Activated CD8-positive, alpha-beta memory T cell treated with anti-CD3 and anti-CD28 coated beads for 36 hours (primary cell): ENCODE results near the gene VEGFD. TPM values are rescaled to one million over a fixed set of nuclear protein-coding genes. Genes with fewer than 3 reads are reported as not detected.

Source experiments
- CTCF ChIA-PET: fragments of 350-600 bp; sonication (Branson Sonifier 250); formaldehyde crosslinking; loops from one replicate; lab custom pipeline; 2021; ENCODE audit warnings: antibody characterized with exemption; lab: Charles Lee
- POLR2A ChIA-PET: fragments of 350-600 bp; sonication (Branson Sonifier 250); formaldehyde crosslinking; loops from one replicate; lab custom pipeline; 2021; ENCODE audit warnings: antibody characterized with exemption; lab: Charles Lee
- total RNA-seq, 2 experiments: library from RNA; stranded (reverse); gene quantifications; one replicate each; pipeline ENCODE4 v1.2.3, GENCODE V29; 2021

VEGFD gene, protein sequence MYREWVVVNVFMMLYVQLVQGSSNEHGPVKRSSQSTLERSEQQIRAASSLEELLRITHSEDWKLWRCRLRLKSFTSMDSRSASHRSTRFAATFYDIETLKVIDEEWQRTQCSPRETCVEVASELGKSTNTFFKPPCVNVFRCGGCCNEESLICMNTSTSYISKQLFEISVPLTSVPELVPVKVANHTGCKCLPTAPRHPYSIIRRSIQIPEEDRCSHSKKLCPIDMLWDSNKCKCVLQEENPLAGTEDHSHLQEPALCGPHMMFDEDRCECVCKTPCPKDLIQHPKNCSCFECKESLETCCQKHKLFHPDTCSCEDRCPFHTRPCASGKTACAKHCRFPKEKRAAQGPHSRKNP
- total RNA-seq = not detected

DNA sequence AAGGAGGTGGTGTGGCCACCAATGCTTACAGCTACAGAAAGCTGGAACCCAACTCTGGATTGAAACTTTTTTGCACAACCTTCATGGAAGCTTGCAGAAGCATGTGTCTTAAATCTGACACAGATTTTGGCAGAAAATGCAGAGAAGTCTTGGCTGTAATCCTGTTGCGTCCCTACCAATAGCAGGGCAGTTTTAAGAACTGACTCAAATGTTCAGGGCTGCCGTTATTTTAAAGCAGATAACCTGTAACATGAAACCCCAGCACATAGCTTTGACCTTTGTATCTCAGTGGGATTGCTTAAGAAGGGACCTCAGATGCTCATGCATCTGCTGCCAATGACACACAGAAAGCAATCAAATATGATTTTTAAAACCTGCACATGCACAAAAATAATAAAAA is at the start of gene VEGFD:
VEGFD (minus strand) TSS at position 110 of the 400 bp plus-strand sequence. CDS start 467 bp downstream, outside the sequence.
- CTCF ChIA-PET = no interaction called here
- POLR2A ChIA-PET = no interaction called here

DNA sequence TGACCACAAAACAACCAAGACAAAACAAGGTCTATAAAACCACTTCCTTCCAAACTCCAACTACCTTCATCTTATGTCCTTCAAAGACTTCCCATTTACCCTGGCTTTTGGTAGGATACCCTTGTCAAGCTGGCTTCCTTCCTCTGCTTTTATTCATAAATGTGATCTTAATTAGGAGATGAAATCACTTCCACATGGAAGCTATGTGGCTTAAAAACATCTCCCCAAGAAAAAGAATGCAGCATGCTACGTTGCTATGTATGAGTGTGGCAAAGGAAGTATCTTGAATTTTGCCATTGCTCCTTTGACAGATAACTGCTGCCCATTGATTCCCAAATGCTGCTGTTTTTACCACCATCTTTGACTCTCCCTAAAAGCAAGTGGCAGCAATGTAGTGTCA is 46.4 kb upstream of the VEGFD start:
- POLR2A ChIA-PET = no interaction called here
- CTCF ChIA-PET = no interaction called here

DNA sequence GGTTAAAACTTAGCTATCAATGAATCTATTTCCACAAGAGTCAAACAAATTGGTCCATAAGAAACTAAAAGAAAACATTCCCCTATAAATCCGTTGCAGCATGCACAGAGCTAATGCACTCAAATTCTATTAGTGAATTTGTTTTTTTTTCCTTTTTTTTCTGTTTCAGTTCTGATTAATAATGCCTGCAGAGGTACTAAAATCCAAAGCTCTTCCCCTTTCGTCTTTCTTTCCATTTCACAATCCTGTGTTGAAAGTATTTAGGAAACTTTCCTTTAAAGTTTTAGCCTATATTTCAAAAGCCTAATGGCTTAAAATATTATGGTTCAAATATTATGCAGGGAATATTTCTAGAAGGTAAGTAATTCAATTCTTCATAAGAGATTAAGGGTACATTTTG is 45.9 kb upstream of the VEGFD start:
- ChIA-PET POLR2A (no interaction called here), CTCF (no interaction called here)

DNA sequence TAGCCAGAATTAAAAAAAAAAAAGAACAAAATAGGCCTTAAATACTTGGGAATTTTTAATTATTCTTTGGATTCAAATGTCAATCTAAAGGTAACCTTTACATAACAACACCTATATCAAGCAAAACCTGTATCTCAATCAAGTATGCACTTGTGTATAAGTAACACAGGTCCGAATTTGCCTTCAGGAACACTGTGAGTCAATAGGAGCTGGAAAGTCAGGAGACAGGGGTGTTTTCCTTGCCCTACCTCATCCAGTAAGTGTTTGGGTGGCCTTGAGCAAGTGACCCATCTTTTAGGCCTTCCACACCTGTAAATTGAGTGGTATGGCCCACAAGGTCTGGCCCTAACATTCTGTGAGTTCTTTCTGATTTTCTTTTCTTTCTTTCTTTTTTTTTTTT is 40.8 kb upstream of the VEGFD start:
- ChIA-PET CTCF (no interaction called here), POLR2A (no interaction called here)

DNA sequence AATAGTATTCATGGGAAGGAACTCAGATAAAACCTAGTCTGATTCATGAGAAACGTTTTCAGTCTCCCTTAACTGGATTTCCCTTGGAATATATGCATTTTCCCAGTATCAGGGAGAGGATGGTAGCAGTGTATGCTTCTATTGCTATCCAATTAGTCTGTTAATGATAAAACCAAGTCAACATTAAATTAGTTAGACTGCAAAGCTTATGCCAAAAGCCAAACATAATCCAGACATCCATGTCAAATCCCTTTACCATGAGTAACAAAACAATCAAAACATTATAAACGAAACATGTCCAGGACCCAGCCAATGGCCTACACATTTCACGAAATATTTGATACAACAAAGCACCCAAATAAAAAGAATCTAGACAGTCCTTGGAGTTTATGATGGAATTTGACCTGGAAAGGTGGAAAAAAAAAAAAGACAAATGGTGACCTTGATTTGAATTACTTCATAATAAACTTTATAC is 34.5 kb upstream of the VEGFD start:
- POLR2A ChIA-PET = no interaction called here
- CTCF ChIA-PET = interaction anchor here (0.9 kb wide), 1 partner anchor 47 kb away, joined by 3 read pairs; no protein-coding TSS in a partner anchor

DNA sequence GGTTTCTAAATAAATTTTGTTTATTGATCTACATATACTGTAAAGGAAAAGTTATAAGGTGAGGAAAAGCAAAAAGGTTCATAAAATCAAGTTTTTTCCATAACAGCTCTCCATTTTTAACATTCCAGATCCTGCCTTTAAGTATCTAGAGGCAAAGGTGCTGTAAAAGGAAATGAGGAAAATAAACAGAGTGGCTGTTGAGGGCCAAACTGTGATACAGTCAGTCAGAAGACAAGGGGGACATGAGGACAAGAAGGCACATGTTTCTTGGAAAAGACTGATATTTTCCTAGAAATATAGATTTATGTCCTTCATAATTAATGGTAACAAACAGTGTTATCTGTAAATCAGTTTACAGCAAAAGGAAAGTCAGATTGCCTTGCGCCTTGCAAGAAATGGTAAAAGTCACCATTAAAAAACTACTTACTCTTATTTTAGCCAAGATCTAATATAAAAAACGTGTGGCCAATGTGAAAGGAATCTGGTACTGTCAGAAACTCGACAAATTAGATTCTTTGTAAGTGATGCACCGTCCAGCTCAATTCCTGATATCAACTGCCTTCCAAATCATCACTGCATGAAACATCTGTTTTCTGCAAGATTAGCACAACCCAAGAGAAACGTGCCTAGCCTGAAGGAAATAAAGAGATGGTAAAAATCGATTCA is 34.0 kb upstream of the VEGFD start:
- ChIA-PET CTCF (no interaction called here), POLR2A (no interaction called here)

DNA sequence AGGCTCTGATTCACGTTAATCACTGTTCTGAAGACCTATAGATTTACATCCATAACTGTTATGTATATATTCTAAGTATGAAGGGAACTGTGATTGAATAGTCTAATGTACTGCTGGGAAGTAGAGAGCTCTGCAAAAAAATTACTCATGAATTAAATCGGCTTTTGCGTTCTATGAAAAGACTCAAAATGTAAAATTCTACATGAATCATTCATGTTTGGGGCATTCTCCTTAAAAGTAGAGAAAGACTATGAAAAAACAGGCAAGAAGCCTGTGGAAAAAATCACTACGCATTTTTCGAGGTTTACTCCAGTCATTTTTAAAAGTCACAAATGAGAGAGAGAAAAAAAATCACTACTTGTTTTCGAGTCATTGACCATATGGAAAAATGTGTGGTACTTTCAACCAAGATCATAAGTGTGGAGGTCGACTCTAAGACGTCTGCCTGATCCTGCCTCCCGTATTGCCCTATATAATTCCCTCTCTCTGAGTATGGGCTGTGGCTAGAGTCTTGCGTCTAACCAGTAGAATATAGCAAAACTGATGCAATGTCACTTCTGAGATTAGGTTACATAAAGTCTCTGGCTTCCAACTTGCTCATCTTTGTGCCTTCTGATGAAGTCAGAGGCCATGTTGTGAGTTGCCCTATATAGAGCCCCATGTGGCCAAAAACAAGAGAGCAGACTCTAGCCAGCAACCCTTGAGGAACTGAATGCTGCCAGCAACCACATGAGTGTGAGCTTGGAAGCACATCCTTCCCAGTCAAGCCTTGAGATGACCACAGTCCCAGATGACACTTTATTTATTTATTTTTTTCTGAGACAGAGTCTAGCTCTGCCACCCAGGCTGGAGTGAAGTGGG is 32.1 kb upstream of the VEGFD start:
- ChIA-PET POLR2A (no interaction called here), CTCF (no interaction called here)

DNA sequence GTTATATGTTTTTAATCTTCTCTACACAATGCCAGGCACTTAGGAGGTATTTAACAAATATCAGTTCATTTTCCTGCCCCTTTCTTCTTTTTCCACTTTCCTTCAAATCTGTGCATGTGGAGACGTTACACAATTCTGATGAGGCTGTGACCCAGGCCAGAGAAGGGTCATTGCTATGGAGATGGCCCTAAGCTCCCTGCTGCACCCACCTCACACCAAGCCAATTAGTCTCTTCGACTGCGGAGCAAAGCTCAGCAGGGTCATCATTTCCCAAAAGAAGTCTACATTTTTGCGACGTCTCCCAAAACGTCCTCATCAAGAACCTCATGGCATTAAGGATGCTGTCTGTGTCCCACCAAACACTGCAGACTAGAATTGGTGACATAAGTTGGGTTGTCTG is 28.9 kb upstream of the VEGFD start:
- POLR2A ChIA-PET = no interaction called here
- CTCF ChIA-PET = no interaction called here

DNA sequence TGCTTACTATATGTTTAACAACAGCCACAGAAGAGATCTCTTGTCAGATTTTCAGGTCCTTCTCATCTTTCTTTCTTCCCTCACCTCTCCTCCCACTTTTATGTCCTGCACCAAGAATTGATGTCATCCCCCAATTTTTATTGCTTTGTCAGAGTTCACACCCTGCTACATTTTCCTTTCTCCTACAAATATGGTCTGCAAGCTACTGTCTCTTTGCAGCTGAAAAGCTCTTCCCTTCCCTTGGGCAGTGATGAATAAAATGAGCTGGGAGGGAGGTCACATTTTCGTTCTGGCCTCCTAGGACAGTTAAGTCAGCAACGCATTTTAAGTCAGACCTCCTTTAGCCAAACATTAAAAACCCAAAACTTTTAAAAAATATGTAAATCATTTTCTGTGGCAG is 26.7 kb upstream of the VEGFD start:
- ChIA-PET CTCF (no interaction called here), POLR2A (no interaction called here)

DNA sequence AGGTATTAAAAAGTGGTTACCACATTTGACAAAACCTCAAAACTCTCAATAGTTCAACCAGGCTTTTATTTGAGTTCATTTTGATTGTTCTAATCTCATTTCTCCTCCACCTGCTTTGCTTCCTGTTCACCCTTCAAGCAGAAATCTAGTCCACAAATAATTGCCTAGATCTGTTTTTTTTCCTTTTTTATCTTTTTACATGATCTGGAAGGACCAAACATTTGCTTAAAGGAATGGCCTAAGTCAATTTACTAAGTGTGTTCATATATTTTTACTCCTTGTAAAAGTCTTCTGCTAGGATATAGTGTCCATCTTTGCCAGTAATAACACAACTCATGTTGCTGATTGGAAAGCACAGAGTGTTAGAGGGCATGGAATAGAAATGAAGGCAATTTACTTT is 26.2 kb upstream of the VEGFD start:
- CTCF ChIA-PET = no interaction called here
- POLR2A ChIA-PET = no interaction called here

DNA sequence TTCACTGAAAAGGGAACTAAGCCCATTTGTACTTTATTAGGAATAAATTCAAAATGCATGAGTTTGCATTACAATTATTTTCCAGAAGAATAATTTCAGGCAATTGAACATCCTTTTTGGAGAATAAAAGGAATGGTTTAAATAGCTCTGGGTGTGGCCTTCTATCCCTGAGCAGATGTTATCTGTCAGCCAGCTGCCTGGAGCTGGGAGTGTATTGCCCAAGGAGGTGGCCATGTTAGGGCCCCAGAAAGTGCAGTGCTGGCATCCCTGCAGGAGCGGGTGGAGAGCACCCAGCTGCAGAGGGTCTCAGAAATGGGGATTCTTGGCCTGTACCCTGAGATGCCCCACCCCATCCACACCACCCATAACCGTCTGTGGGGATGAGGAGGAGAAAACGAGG is 21.6 kb upstream of the VEGFD start:
- POLR2A ChIA-PET = no interaction called here
- CTCF ChIA-PET = no interaction called here

DNA sequence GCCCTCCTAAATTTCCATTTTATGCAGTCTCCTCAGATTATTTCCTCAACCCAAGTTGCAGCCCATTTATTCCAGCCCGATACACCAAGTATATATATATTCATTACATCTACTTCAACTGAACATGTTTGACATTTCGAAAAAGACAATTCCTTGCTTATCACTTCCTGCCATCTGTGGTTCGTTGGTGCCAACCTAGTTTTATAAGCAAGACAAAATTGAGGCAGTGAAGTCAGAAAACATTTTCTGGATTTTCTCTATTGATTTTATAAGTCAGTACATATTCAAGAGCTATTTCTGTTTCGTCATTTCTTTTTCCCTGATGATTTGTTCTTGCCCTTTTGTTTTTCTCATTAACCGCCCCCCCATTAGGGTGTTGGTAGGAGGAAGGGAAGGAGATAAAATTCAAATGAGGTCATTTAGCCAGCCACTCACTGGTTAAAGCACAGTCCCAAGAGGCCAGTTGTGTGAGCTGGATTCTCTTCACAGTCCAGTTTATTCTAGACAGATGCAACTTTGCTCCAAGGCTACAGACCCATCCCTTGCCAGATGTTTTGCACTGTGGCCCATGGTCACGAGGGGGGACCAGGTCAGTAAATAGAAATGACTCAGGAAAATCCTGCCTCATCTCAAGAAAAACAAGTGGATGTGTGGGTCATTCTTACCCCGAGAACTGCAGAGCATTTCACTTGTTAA is 20.3 kb upstream of the VEGFD start:
- CTCF ChIA-PET = no interaction called here
- POLR2A ChIA-PET = no interaction called here

DNA sequence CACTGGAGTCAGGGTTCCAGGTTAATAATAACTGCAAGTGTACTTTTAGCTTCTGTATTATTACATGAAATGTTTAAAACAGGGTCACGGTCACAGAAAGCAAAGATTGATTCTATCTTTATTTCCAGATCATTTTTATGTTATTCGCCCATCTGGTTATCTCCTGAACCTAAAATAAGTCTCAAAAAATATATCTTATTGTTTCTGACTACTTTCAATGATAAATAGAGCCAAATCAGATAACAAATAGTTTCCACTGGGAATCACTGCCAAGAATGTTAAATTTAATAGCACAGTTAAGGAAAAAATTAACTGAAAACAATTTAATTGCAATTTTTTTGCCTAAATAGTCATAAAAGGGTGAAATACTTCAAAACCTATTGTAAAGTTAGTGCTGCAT is 17.2 kb upstream of the VEGFD start:
- ChIA-PET CTCF (no interaction called here), POLR2A (no interaction called here)

DNA sequence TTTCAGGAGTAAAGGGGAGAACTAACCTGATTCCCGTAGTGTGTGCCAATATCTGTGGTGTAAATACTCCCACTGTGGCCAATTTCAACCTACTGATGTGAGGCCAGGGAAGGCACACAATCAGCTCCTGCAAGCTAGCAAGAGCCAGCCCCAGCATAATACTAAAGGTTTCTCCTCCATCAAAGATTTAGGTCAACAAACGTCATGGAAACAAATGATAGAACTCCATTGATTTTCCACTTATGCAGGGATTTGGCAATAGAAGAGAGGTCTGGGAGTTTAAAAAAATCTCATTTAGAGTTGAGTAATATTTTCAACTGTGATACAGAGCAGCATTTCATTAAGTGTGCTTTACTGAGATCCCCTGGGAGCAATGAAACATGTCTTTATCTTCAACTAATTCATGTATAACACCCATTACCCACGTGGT is 15.8 kb upstream of the VEGFD start:
- CTCF ChIA-PET = no interaction called here
- POLR2A ChIA-PET = no interaction called here

DNA sequence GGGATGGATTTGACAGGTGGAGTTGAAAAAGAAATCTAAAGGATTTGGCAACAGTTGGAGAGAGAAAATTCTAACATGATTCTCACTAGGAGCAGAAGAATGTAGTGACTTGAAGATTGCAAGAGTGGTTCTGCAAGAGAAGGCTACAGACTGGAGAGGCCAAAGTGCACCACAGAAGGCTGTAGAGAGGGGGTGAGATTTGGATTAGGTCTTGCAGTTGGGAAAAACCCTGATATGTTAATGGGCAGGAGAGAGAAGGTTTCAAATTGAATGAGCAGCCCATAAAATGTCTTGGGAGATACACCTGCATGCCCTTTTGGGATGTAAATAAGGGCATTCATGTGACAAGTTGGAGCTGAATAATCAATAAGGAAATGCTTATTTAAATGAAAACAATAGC is 14.7 kb upstream of the VEGFD start:
- ChIA-PET POLR2A (no interaction called here), CTCF (no interaction called here)

DNA sequence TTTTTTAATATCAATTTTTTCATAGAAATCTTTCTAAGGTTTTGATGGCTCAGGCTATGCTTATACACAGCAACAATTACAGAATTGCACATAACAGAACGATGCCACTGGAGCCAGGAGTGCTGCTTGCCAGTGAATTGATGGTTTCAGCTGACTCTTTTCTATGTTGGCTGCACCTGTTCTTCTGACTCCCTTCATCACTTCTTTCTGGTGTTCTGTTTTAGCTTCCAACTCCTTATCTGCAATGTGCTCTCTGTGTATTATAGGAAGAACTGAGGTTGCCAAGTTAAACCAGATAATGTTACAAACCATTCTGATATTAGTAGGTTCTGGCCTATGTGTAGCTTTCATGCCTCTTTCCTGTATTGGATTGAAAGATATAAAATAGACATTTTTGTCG is 11.6 kb upstream of the VEGFD start:
- ChIA-PET CTCF (no interaction called here), POLR2A (no interaction called here)

DNA sequence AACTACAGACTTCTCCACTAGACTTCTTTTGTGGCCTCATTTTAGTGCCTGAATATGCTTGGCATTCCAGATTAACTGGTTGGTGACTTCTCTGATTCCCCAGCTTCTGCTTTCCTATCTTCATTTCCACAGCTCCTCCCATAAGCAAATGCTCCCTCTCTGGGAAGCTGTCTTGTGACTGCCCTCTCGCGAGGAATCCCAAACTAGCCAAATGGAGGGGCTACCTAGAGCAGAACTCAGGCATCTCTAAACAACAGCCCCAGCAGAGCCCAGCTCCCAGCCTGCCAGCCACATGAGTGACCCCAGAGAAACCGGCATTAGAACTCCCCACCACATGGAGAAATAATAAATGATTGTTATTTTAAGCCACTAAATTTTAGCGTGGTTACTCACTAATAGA is 7.6 kb upstream of the VEGFD start:
- CTCF ChIA-PET = no interaction called here

DNA sequence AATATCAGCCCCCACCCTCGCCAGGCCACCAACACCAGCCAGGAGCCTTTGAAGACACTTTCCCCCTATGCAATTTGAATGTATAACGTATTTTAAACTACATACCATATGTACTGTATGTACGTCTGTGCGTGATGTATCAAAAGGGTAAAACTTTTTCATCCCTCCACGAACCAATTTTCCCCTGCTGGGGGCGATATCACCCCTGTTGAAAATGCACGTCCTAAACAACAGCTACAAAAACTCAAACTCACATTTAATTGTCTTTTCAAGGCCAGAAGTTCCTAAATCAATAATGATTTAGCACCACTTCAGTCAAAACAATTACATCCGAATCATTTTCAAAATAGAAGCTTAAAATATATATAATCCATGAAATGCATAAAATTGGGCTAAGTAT is 1.4 kb downstream of the VEGFD start:
- POLR2A ChIA-PET = no interaction called here
- CTCF ChIA-PET = no interaction called here

More for the DNA sequence above, 7.6 kb upstream of the VEGFD start:
- POLR2A ChIA-PET = no interaction called here

DNA sequence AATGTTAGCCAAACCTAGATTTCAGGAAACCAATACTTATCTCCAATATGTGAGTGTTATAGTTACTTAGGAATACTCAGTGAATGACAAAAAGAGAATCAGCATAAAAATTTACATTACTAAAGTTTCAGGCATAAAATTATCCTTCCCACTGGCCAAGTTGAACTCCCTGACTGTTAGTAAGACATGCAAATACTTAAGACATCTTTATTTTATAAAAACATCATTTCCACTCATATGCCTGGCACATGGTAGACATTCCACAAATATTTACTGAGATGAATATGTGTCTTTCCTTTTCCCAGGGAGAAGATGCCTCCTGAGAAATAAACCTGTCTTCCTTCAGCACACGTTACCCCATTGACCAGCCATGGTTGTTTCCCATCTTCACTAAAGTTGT is 7.3 kb downstream of the VEGFD start:
- ChIA-PET POLR2A (no interaction called here), CTCF (no interaction called here)

DNA sequence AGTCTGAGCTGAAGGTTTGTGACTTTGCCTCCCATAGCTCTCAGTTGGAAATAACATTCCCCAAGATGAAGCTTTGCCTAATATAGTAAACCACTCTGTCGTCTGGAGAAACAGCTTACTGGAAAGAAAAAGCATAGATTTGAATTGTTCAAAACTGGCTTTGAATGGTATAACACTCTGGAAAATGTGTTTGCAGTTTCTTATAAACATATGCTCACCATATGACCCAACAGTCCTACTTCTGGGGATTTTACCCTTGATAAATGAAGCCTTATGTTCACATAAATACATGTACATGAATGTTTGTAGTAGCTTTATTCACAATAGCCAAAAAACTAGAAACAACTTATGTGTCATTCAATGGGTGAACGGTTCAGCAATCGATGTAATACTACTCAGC is 10.2 kb downstream of the VEGFD start:
- ChIA-PET CTCF (interaction anchor here (1.0 kb wide), 1 partner anchor 22 kb away, joined by 3 read pairs; no protein-coding TSS in a partner anchor), POLR2A (no interaction called here)
